SU-DHL-6 (cell line): Measurements from ENCODE around the gene COBL.

Experiments used
- H2AFZ ChIP-seq: fragments of 200-600 bp; sonication (generic); 2 replicates; pipeline ENCODE4 v1.6.1; 2014; ENCODE audit warnings: low read depth, mild to moderate bottlenecking, moderate library complexity, mixed read lengths, antibody characterized with exemption, low read length; ENCODE audit not compliant: severe bottlenecking
- H3F3A ChIP-seq: fragments of 200-600 bp; shearing (Covaris generic); 2 replicates; pipeline ENCODE4 v1.6.0; 2016; ENCODE audit warnings: antibody characterized with exemption, mild to moderate bottlenecking; ENCODE audit not compliant: insufficient read depth
- H3K27ac ChIP-seq: fragments of 200-600 bp; sonication (generic); 2 replicates; pipeline ENCODE4 v1.5.1; 2016; ENCODE audit warnings: low read depth, mild to moderate bottlenecking, low read length, moderate library complexity, mixed read lengths
- H3K27me3 ChIP-seq: fragments of 200-600 bp; sonication (generic), shearing (Covaris generic); 2 replicates; pipeline ENCODE4 v1.6.0; 2014; ENCODE audit warnings: mild to moderate bottlenecking, low read length
- H3K36me3 ChIP-seq: fragments of 200-600 bp; sonication (generic); 2 replicates; pipeline ENCODE4 v1.6.1; 2014; ENCODE audit warnings: mild to moderate bottlenecking, low read length, mixed read lengths
- H3K4me2 ChIP-seq: fragments of 300-600, 200-600 bp; shearing (Covaris generic), sonication (generic); 2 replicates; pipeline ENCODE4 v1.6.0; 2014; ENCODE audit warnings: low read length, low read depth, mild to moderate bottlenecking; ENCODE audit not compliant: poor library complexity, severe bottlenecking
- H3K4me3 ChIP-seq: fragments of 200-600 bp; sonication (generic); 2 replicates; pipeline ENCODE4 v1.5.1; 2014; ENCODE audit warnings: antibody characterized with exemption, low read length, mild to moderate bottlenecking, mixed read lengths; ENCODE audit not compliant: insufficient read depth, poor library complexity, severe bottlenecking
- H3K79me2 ChIP-seq: fragments of 200-600 bp; sonication (generic); 2 replicates; pipeline ENCODE4 v1.6.1; 2014; ENCODE audit warnings: mild to moderate bottlenecking, low read length, moderate library complexity; ENCODE audit not compliant: insufficient read depth
- H3K9ac ChIP-seq: fragments of 200-600 bp; sonication (generic); 2 replicates; pipeline ENCODE4 v1.7.0; 2014; ENCODE audit warnings: mild to moderate bottlenecking, low read length
- H3K9me2 ChIP-seq: fragments of 200-600 bp; sonication (generic); replicated peaks from 2 replicates; pipeline ENCODE4 v1.6.1; 2014; ENCODE audit warnings: low read length; ENCODE audit not compliant: insufficient read depth
- H3K9me3 ChIP-seq: fragments of 200-600 bp; sonication (generic); 2 replicates; pipeline ENCODE4 v1.6.1; 2014; ENCODE audit warnings: low read length, mixed read lengths; ENCODE audit not compliant: insufficient read depth
- H4K20me1 ChIP-seq: fragments of 200-600 bp; sonication (generic); 2 replicates; pipeline ENCODE4 v1.6.1; 2014; ENCODE audit warnings: low read depth, mild to moderate bottlenecking, antibody characterized with exemption, low read length, moderate library complexity, mixed read lengths
- EZH2phosphoT487 ChIP-seq: fragments of 200-600 bp; sonication (generic), shearing (Covaris generic); conservative IDR thresholded peaks from 2 replicates; pipeline ENCODE4 v1.6.1; 2018; ENCODE audit warnings: mild to moderate bottlenecking, antibody characterized with exemption, low read length, moderate library complexity, mixed read lengths
- TF ChIP-seq, protein P1 (sequence below): fragments of 200-600 bp; sonication (generic); IDR thresholded peaks from one replicate; pipeline ENCODE4 v1.5.1; 2017; ENCODE audit warnings: antibody characterized with exemption, mild to moderate bottlenecking, low read length, moderate library complexity; ENCODE audit not compliant: insufficient read depth, poor library complexity, severe bottlenecking

COBL gene

GRCh38 chr7:51318001-51318400 lies 1.4 kb upstream of the COBL start:
- Histone ChIP-seq H3K27me3 (no peaks in the 10 kb centered on the region), H3K9me3 (no peaks in the 10 kb centered on the region), H3K4me3 (no peak overlapping the region), H4K20me1 (no peaks in the 10 kb centered on the region), H3K36me3 (no peaks in the 10 kb centered on the region), H3K9ac (no peak overlapping the region), H3F3A (no peaks in the 10 kb centered on the region), H3K9me2 (no peaks in the 10 kb centered on the region), H3K27ac (no peak overlapping the region), H2AFZ (no peak overlapping the region), H3K79me2 (no peaks in the 10 kb centered on the region), H3K4me2 (no peak overlapping the region)
- TF ChIP-seq, protein P1, sequence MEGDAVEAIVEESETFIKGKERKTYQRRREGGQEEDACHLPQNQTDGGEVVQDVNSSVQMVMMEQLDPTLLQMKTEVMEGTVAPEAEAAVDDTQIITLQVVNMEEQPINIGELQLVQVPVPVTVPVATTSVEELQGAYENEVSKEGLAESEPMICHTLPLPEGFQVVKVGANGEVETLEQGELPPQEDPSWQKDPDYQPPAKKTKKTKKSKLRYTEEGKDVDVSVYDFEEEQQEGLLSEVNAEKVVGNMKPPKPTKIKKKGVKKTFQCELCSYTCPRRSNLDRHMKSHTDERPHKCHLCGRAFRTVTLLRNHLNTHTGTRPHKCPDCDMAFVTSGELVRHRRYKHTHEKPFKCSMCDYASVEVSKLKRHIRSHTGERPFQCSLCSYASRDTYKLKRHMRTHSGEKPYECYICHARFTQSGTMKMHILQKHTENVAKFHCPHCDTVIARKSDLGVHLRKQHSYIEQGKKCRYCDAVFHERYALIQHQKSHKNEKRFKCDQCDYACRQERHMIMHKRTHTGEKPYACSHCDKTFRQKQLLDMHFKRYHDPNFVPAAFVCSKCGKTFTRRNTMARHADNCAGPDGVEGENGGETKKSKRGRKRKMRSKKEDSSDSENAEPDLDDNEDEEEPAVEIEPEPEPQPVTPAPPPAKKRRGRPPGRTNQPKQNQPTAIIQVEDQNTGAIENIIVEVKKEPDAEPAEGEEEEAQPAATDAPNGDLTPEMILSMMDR, result no peak
- TF ChIP-seq EZH2phosphoT487, result no peak

DNA sequence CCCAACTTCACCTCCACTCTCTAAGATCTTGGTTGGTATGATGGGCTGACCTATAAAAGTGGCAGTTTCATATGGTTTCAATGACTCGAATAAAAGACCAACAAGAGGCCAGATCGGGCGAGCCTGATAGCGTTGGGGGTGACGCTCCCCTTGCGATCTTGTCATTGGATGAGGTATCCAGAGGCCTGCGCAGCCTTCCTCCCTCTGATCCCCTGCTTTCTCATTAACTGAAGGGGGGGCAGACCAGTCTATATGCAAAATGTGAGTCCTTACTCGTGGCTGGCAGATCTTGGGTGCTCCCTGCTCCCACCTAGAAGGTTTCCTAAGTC lies 937 bp upstream of the COBL start:
- Histone ChIP-seq H3K4me3 (no peak overlapping the region), H4K20me1 (no peaks in the 10 kb centered on the region), H3K4me2 (no peak overlapping the region), H3K9me2 (no peaks in the 10 kb centered on the region), H3K36me3 (no peaks in the 10 kb centered on the region), H3K79me2 (no peaks in the 10 kb centered on the region), H3K27me3 (no peaks in the 10 kb centered on the region), H3K27ac (no peak overlapping the region), H3K9ac (no peak overlapping the region), H3F3A (no peaks in the 10 kb centered on the region), H3K9me3 (no peaks in the 10 kb centered on the region), H2AFZ (no peak overlapping the region)
- no peak for TF ChIP-seq EZH2phosphoT487
- TF ChIP-seq, protein P1, result no peak

GRCh38 chr7:51316262-51316665 lies 345 bp downstream of the COBL start:
- Histone ChIP-seq H3K9me2 (no peaks in the 10 kb centered on the region), H3K4me2 (no peak overlapping the region), H2AFZ (no peak overlapping the region), H3F3A (no peaks in the 10 kb centered on the region), H3K4me3 (no peak overlapping the region), H4K20me1 (no peaks in the 10 kb centered on the region), H3K36me3 (no peaks in the 10 kb centered on the region), H3K79me2 (no peaks in the 10 kb centered on the region), H3K27ac (no peak overlapping the region), H3K27me3 (no peaks in the 10 kb centered on the region), H3K9me3 (no peaks in the 10 kb centered on the region), H3K9ac (no peak overlapping the region)
- TF ChIP-seq EZH2phosphoT487, result no peak
- TF ChIP-seq, protein P1, result no peak
